Breast epithelium (tissue), 4 donors: ENCODE data around the gene PRODH2. TPM values are rescaled to one million over a fixed set of nuclear protein-coding genes. Genes with fewer than 3 reads are reported as not detected.

Experiments used
- DNase-seq, 2 donors: peaks; one replicate each; pipeline ENCODE4 v3.0.0-alpha.2; 2019; ENCODE audit warnings: low spot score in 2 of 2
- H3K27ac ChIP-seq, 2 donors: fragments of 200-600 bp; sonication (generic) in 1 of 2; one replicate each; pipeline ENCODE4 v1.5.1; 2016 to 2019; ENCODE audit warnings: mild to moderate bottlenecking in 1 of 2
- H3K27me3 ChIP-seq, 2 donors: fragments of 200-600 bp; sonication (generic) in 1 of 2; one replicate each; pipeline versions ENCODE4 v1.5.1 to v1.6.0; 2017 to 2019; ENCODE audit warnings: control low read depth in 1 of 2, mild to moderate bottlenecking in 1 of 2
- H3K36me3 ChIP-seq: fragments of 200-600 bp; one replicate; pipeline ENCODE4 v1.5.1; 2019
- H3K4me1 ChIP-seq, 2 donors: fragments of 200-600 bp; sonication (generic); one replicate each; pipeline ENCODE4 v1.5.1; 2016 to 2019; ENCODE audit warnings: control low read depth in 1 of 2
- H3K4me3 ChIP-seq, 3 donors: fragments of 200-600 bp; sonication (generic); 1 replicate in 2 of 3; 2 replicates in 1 of 3; pipeline ENCODE4 v1.5.1; 2016 to 2019; ENCODE audit warnings: mild to moderate bottlenecking in 3 of 3, moderate library complexity in 2 of 3
- H3K9me3 ChIP-seq, 2 donors: fragments of 200-600 bp; sonication (generic) in 1 of 2; one replicate each; pipeline ENCODE4 v1.5.1; 2016 to 2019; ENCODE audit warnings: control low read depth in 1 of 2
- CTCF ChIP-seq, 3 donors: fragments of 450-650 bp; IDR thresholded peaks; one replicate each; pipeline ENCODE4 v1.5.1; 2016 to 2017; ENCODE audit warnings: antibody characterized with exemption in 3 of 3, mild to moderate bottlenecking in 3 of 3, moderate library complexity in 3 of 3
- POLR2A ChIP-seq: fragments of 450-650 bp; IDR thresholded peaks from one replicate; pipeline ENCODE4 v1.6.1; 2016; ENCODE audit warnings: antibody characterized with exemption, mild to moderate bottlenecking, moderate library complexity
- POLR2AphosphoS5 ChIP-seq, 3 donors: sonication (generic); formaldehyde crosslinking; IDR thresholded peaks; one replicate each; pipeline ENCODE4 v1.6.1; 2017; ENCODE audit warnings: antibody characterized with exemption in 3 of 3
- intact Hi-C: fragments of 100-400 bp; cut with DNase I; formaldehyde crosslinking; loops from one replicate; pipeline ENCODE4 v1.15.1; 2023; ENCODE audit warnings: low total_unique reads
- total RNA-seq, 3 donors: library from RNA; depleted of rRNA; stranded (reverse); fragments of >200 nt; gene quantifications; one replicate each; pipeline ENCODE4 v1.1.0, GENCODE V29; 2016

Gene PRODH2
- total RNA-seq, 3 donors from 2014 or later, result not detected

GRCh38 chr19:35783469-35784434 is 28.9 kb downstream of the PRODH2 start:
- no peaks in the 10 kb centered on the region for H3K36me3 ChIP-seq
- H3K27me3 ChIP-seq, result no peaks in the 10 kb centered on the region
- no peaks in the 10 kb centered on the region for H3K4me1 ChIP-seq
- H3K4me3 ChIP-seq, result no peak overlapping the region
- TF ChIP-seq CTCF (IDR thresholded peaks at IDR 0.05) (no peak), POLR2A (no peak), POLR2AphosphoS5 (IDR thresholded peaks at IDR 0.05) (no peak)
- intact Hi-C loops, result no loop called here
- DNase-seq, result no peak
- no peak overlapping the region for H3K27ac ChIP-seq
- no peaks in the 10 kb centered on the region for H3K9me3 ChIP-seq

- H3K4me1 ChIP-seq, result no peaks in the 10 kb centered on the region
- no peaks in the 10 kb centered on the region for H3K36me3 ChIP-seq
- no peak overlapping the region for H3K4me3 ChIP-seq
- TF ChIP-seq CTCF (IDR thresholded peaks at IDR 0.05) (no peak), POLR2A (no peak), POLR2AphosphoS5 (IDR thresholded peaks at IDR 0.05) (no peak)
- no peaks in the 10 kb centered on the region for H3K27me3 ChIP-seq
- DNase-seq, result no peak
- no peaks in the 10 kb centered on the region for H3K9me3 ChIP-seq
- H3K27ac ChIP-seq, result no peak overlapping the region
- intact Hi-C loops, result no loop called here
These were observed 30.1 kb downstream of the PRODH2 start for GRCh38 chr19:35782589-35782988.

- Histone ChIP-seq H3K4me3 (no peak overlapping the region), H3K9me3 (no peaks in the 10 kb centered on the region), H3K4me1 (no peaks in the 10 kb centered on the region), H3K36me3 (no peaks in the 10 kb centered on the region), H3K27ac (no peak overlapping the region), H3K27me3 (no peaks in the 10 kb centered on the region)
- no peak for DNase-seq
- intact Hi-C loops, result no loop called here
- no peak for TF ChIP-seq POLR2A
- no peak for TF ChIP-seq CTCF (IDR thresholded peaks at IDR 0.05)
- TF ChIP-seq POLR2AphosphoS5 (IDR thresholded peaks at IDR 0.05), result no peak
These were observed 31.0 kb downstream of the PRODH2 start for GRCh38 chr19:35781650-35782049.

GRCh38 chr19:35780717-35781116 is 31.9 kb downstream of the PRODH2 start:
- intact Hi-C loops, result no loop called here
- Histone ChIP-seq H3K27ac (no peak overlapping the region), H3K4me1 (no peaks in the 10 kb centered on the region), H3K4me3 (no peak overlapping the region), H3K36me3 (no peaks in the 10 kb centered on the region), H3K9me3 (no peaks in the 10 kb centered on the region), H3K27me3 (no peaks in the 10 kb centered on the region)
- no peak for TF ChIP-seq CTCF (IDR thresholded peaks at IDR 0.05)
- no peak for TF ChIP-seq POLR2A
- TF ChIP-seq POLR2AphosphoS5 (IDR thresholded peaks at IDR 0.05), result no peak
- no peak for DNase-seq

DNA sequence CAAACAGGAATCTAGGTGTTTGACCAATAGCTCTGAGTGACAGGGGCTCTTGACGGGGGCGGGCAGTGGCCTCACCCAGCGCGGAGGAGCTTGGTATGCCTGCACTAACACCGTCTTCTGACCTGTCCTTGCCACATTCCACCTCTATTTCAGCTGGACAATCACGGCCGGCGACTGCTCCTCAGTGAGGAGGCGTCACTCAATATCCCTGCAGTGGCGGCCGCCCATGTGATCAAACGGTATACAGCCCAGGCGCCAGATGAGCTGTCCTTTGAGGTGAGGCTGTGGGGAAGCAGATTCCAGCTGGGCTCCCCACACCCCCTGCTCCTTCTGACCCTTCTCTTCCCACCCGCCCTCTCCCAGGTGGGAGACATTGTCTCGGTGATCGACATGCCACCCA is 32.6 kb downstream of the PRODH2 start:
- DNase-seq, result no peak
- H3K36me3 ChIP-seq, result no peaks in the 10 kb centered on the region
- no peak overlapping the region for H3K27ac ChIP-seq
- H3K9me3 ChIP-seq, result no peaks in the 10 kb centered on the region
- TF ChIP-seq POLR2AphosphoS5 (IDR thresholded peaks at IDR 0.05), result no peak
- TF ChIP-seq CTCF (IDR thresholded peaks at IDR 0.05), result no peak
- no peak for TF ChIP-seq POLR2A
- H3K4me1 ChIP-seq, result no peaks in the 10 kb centered on the region
- H3K27me3 ChIP-seq, result no peaks in the 10 kb centered on the region
- intact Hi-C loops, result no loop called here
- no peak overlapping the region for H3K4me3 ChIP-seq
